Stimulated activated CD4-positive, alpha-beta T cell treated with anti-CD3 and anti-CD28 coated beads, TNF-alpha, amount 100 ng/mL, for 24 hours (primary cell): ENCODE data around the gene GRIN3A.

ENCODE experiments used
- DNase-seq, 3 experiments: peaks; one replicate each; pipeline ENCODE4 v3.0.0-alpha.2; 2020; ENCODE audit warnings: low read depth in 3 of 3

GRIN3A gene

DNA sequence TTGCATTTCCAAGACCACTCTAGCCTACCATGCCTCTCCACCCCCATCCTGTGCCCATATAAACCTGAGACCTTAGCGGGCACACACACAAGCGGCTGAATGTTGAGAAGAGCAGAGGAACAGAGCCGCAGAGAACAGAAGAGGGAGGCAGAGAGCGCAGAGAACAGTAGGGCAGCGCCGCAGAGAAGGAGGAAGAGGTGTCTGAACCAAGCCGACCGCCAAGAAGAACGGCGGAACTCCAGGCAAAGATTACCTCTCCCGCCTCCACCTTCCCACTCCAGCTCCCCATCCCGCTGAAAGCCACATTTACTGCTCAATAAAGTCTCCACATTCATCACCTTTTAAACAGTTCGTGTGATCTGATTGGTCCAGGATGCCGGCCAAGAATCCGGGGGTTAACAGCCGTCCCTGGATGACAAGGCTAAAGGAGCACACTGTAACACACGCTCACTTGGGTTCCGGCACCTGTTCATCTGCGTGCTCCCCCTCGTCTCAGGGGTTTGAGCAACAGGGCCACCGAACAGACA is 33.2 kb downstream of the GRIN3A start:
- DNase-seq = peak in 1 of 3 experiments; percentile 21

DNA sequence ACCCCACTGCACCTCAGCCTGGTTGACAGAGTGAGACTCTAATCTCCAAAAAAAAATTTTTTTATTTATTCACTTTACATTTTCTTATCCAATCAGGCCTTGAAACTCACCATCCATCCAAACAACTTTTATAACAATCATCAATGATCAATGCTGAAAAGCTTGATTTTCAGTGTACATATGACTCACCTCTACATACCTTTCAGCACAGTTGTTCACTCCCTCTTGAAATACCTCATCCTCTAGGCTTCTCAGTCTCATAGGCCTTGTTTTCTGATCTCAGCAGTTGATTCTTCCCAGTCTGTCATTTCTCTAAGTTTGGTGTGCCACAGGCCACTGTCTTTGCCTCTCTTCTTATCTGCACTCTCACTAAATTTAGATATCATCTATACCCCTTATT is 36.2 kb downstream of the GRIN3A start:
- no peak for DNase-seq

DNA sequence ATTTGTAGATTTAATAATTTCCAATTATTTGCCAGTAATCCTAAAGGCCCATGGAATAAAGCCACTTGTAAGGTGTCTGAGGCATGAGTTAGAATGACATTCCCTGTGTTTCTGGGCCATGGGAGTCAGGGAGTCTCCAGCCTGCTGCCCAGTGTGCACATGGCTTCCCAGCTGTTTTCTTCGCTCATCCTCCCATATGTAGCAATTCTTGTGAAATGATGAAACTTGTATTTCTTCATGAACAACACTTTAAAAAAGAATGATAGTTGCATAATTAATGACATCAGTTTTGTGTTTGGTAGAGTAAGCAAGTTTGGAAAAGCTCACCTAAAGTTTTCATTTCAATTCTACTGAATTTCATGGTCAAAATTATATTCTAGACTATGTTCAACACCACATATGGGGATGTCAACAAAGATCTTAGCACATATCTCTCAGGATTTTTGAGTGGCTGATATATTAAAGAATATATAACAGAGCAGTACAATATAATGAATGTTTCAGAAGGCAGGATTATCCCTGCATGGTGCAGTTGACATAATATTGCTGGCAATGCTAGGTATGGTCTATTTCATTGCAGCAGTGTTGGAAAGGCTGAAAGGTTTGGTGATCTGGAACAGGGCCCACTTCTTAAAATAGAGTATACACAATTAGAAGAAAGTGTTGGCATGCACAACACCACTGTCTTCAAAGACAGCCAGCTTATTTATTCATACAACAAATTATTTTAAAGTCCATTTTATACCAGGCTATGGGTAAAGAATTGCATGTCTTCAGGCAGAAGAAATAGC is 44.7 kb downstream of the GRIN3A start:
- DNase-seq = no peak

DNA sequence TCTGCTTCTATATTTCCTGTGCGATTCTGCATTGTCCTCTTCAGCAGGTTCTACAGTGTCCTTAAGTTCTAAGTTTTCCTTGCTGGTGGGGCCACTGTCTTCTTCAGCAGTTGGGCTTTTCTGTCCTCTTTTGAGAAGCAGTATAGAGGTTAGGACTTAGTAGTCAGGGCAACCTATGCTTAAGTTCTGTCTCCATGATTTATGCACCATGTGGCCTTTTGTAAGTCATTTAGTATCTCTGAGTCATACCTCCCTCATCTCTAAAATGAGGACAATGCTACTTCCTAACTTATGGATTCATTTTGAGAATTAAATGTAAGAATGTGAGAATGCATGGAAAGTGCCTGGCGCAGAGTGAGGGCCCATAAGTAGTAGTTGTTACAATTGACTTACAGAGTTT is 46.8 kb downstream of the GRIN3A start:
- no peak for DNase-seq

DNA sequence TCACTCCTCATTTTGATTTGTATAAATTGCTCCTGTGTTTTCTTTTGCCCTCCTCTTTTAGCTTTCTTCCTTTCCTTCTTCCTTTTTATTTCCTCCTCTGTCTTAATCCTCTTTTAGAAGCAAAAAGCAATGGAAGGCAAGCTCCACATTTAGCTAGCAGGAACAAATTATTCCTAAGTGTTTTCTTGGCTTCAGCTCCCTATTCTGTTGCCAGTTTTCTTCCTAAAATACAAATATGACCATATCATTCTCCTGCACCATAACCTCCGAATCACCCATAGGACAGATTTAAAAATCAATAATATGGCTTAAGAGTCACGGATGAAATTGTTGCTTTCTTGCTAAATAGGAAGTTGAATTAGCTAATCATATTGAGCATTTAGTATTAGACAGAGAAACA is 49.4 kb downstream of the GRIN3A start:
- DNase-seq = no peak

DNA sequence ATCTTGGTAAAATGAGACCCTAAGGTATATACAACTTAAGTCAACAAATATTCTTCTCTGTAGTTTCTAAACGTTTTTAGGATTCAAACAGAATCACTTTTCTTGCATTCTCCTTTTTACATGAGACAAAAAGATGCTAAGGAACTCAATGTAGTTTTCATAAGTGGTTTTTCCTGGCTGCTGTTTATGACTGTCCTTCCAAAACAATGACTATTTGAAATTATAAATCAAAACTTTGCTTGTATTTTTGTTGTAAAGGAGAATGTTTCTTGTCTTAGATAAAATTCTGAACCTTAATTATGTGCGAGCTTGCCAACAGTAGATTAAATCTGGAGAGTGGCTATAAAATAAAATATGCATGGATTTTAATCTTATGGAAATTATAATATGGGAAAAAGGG is 53.8 kb downstream of the GRIN3A start:
- DNase-seq = no peak

DNA sequence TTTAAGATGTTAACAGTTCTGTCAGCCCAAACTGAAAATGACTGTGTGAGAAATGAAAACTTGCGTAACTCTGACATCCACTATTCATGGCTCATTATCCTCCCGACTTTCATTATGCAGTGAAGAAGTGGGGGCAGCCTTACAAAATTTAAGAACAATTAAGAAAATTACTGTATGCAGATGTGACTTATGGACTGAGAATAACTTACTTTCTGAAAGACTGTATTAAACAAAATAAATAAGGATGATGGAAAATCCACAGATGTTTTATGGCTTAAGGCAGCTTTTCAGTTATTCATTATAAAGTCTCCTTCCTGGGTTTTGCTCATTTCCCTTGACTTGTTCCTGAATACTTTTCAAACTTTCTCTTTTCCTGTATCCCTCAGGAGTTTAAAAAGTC is 55.2 kb downstream of the GRIN3A start:
- DNase-seq = no peak

DNA sequence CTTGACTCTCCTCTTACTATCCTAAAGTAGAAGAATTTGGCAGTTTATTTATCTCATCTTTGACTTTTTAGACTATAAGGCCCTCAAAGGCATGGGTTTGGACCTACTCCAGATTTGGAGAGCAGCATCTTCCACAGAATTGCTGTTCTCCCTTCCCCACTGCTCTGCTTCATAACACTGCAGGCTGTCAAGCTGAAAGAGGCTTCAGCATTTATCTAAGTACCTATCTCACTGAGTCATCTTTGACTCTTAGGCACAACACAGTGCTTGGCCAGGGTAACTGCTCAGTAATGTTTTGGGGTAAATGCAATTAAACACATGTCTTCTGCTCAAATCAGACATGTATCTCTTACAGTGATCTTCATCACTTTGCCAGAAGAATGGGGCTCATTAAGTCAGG is 60.6 kb downstream of the GRIN3A start:
- DNase-seq = no peak

DNA sequence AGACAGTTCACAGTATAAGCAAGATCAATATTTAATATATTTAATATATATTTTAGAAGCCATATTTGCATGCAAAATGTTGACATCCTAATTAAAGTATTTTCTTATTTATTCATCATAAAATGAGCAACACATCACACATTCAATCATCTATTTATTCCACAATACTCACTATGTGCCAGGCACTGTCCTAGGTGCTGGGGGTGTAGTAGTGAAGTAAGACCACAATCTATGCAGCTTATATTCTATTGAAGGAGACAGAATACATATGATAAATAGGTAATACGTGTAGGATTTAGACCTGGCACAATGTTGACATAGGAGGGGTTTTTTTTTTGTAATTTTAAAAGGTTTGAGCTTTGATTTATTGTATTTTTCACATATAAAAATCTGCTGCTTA is 63.1 kb downstream of the GRIN3A start:
- DNase-seq = no peak

DNA sequence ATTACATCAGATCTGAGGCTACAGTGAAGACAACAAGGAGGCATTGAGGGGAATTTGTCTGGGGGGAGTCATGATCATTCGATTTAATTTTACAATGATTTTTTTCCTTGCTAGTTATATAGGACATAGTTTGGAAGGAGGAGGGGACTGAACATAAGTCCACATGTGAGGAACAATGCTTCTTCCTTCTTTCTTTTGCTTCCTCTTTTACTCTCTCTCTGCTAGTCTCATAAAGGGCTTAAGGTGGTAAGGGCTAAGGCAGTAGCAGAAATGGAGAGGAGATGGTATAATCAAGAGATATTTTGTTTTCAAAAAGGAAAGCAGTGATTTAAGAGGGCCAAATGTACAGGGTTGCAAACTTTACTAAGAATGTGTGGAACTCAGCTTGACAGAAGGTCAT is 64.3 kb downstream of the GRIN3A start:
- DNase-seq = no peak

DNA sequence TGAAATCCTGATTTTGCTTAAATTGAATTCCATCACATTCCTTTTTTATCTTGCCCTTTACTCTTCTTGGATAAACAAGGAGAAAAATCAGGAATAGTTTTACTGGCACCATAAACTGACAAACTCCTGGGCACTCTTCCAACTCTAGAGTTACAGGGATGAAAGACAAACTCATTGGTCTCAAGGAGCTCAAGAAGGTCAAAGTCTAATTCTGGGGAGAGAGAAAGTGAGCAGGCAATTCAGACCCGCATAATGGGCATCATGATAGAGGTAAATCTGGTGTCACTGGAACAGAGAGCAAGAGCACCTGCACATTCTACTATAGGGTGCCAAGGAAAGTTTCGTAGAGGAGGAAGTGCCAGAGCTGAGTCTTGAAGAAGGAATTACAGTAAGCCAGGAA is 64.8 kb downstream of the GRIN3A start:
- DNase-seq = no peak

DNA sequence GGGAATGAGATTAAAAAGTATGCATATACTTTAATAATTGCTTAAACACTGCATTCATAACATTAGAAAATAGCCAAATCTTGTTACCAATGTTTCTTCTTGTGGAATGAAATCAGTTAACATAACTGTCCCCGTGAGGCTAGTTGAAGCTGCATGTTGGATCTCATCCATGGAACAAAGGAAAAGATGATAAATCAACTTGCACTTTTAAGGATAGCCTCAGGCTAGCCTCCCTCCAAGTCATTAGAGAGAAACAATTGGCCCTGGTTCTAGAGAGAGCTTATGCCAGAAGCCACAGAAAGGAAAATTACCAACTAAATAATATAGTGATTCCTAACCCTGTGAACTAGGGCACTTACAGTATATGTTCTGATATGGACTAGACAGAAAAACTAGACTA is 66.9 kb downstream of the GRIN3A start:
- DNase-seq = no peak

DNA sequence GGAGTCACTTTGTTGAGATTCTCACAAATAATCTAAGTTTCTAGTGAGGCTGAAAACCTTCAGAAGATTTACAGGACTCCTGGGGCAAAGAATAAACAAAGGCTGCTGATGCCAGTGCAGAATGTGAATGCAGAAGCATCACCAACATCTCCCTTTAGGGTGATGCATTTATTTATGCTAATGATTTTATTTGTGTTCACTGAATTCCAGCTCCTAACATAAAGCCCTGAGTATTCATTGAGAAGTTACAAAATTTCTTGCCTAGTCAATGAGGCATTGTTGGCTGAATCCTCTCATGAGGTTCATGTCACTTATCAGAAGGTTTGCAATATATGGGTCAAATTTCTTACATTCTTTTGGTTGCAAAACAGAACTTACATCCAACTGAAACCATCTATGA is 70.0 kb downstream of the GRIN3A start:
- DNase-seq = no peak

DNA sequence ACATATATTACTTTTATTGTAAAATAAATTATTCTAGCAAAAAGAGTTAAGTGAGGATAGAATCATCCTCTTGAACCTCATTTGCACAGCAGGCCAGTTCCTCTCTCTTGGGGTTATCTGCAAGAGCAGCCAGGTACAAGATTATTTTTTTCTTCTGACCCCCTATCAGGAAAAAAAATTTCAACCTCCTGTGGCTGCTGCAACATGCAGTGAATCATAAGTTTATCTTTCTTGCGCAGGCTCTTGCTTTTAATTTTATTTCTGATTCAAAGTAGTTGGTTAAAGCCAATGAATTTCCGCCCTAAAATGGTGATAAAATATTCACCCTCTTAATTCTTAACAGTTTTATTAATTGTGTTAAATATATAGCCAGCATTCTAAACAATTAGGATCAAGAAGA is 74.0 kb downstream of the GRIN3A start:
- no peak for DNase-seq

DNA sequence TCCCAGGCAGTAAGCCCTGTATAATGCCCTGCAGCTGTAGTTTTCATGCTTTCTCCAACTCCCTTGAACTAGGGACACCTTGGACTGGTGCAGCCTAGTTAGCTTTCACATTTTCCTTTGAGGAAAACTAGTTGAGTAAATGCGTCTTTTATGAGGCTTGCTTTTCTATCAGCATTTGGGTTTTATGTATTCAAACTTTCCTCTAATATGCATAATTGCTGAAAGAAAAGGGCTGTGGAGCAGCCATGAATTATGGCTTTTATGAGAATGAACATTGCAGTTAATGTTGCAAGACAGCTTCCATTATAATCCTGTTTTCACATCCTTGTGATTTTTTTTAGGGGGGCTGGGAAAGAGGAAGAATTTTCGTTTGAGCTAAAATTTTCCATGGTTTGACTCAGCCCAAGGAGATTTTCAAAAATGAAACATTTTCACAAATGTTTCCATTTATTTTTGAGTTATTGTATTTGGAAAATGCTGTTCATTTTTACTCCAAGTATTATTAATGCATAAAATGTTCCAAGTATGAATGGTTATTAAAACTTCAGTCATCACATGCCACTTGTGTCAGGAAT is 85.8 kb downstream of the GRIN3A start:
- no peak for DNase-seq

DNA sequence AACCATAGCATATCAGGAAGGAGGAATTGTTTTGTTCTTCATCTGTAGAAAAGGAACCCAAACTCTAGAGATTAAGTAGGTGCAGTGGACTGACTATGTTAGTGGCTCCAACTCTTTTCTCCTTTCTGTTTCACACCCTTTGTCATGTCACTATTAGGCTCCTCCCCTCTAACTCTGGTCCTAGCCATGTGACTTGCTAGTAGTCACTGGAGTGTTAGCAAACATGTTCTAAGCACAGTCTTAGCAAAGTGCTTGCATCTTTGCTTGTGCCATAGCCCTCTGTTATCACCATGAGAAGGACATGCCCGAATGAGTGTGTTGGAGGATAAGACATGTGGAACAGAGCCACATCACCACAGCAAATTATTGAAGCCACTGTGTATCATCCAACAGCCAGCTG is 88.3 kb downstream of the GRIN3A start:
- DNase-seq = no peak

DNA sequence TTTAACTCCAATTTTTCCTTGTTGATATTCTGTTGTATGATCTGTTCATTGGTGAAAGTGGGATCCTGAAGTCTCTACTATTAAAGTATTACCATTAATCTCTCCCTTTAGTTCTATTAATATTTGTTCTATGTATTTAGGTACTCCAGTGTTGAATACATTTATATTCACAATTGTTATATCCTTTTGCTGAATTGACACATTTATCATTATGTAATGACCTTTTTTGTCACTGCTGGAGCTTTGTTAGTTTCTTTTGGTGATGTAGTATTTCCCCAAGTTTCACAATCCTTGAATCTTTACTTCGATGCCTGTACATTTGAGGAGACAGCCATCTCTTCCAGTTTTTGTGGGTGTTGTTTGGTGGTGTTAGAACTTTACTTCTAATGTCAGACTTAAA is 90.0 kb downstream of the GRIN3A start:
- no peak for DNase-seq

DNA sequence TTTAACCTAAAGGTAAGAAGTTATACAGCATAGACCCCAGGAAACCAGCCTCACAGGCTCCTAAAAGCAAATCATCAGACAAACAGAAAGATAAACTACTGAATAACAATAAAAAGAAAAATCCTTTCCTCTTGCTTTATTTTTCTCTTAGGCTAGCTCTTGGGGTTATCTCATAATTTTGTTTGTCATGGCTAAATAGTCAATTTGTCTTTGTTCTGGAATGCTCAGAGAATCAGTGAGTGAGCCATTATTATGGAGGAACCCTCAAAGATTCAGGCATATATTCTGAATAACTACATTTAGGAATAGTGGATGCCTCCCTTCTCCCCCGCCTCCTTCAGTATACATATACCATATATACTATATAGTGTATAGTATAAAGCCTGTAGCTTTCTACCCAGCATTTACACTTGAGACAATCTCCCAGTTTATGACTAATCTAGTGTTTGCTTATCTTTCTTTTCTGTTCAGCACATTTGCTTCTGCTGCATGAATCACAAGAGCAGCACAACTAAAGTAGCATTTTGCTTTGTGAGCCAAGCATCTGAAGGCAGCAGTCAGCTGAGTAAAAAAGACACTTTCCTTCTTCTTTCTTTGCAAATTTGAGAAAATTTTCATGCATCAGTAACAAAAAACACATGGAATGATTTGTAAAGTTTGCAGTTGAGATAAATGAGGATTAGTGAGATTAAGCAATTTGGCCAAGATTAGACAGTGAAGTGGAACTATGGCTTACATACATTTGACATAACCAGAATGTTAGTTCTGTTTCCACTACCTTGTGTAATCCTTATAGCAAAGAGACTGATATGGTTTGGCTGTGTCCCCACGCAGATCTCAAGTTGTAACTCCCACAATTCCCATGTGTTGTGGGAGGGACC is 98.4 kb downstream of the GRIN3A start:
- no peak for DNase-seq

DNA sequence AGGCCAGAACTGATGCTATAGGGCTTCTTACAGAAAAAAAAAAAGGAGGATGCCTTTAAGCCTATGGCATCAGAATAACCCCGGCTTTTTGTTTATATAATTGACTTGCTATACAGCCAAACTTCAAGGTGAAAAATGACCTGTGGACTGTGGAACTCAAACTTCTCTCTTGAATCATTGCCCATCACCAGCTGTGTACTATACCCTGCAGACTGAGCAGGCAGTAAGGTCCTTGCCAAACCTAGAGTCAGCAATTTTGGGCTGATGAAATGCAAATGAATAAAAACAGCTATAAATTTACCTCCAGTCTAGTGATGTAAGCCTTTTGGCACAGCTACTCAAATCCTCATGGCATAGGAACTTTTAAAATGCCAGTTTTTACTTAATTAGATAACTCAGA is 99.1 kb downstream of the GRIN3A start:
- DNase-seq = no peak

DNA sequence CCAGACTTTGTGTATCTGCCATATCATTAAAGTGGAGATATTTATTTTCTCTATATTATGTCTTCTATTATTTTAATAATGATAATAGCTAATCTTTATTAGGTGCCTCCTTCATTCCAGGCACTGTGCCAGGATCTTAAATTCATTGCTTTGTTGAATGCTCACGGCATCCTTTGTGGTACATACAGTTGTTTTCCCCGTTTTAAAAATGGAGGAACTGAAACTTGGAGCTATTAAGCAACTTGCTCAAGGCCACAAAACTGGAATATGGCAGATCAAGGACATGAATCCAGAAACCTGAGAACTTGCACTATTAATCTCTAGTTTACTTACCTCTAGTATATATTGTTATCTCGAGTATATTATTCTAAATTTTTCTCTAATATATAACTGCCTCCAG is 102.2 kb downstream of the GRIN3A start:
- no peak for DNase-seq

DNA sequence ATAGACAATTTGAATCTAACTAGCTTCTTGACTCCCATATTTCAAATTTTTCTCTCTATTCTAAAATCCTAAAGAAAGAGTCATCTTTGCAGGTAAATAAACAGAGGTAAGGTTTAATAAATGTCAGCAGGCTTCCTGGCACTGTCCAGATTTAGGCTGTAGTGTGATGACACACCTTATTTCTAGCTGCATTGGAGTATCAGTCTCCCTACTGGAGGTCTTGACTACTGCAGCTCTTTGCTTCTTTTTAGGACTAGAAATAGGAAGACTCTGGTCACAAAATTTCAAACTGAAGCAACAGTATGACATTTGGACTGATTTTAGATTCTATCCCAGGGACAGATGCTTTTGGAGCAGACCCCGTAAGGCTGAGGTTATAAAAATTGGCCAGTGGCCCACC is 103.0 kb downstream of the GRIN3A start:
- no peak for DNase-seq

DNA sequence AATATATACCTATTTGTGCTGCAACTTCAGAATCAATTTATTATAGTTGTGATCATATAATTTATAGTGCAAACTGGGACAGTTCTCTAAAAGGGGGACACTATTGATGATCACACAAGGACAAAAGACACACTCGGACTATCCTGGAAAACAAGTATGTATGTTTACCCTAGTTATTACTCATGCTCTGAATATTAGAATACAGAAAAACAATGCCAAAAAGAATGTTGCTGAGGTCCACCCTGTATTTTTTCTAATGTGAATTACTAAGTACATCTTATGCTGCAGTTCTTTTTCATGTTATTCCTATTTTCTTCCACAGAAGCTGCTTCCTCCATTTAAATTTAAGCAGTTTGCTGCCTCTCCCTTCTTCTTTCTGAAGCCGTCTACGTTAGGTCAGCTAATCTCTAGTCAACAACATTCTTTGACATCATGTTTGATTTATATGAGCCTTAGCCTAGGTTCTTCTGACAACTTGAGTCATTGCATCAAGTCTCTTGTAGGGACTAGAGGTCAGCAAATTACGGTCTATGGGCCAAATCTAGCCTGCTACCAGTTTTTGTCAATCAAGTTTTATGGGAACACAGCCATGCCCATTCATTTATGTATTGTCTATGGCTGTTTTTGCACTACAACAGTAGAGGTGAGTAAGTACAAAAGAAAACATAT is 103.6 kb downstream of the GRIN3A start:
- no peak for DNase-seq
